ENCODE measurements around the gene LCN12. TPM values are rescaled to one million over a fixed set of nuclear protein-coding genes. Genes with fewer than 3 reads are reported as not detected.

Gene LCN12
- polyA plus RNA-seq: not detected

GRCh38 chr9:136951541-136952320, at the start of gene LCN12:
TSS of gene LCN12 (plus strand) at chr9:136952273. CDS start at chr9:136952328, 55 bp downstream.
- peak within 1 kb of the TSS in 3 of 6 donors; percentile 55 to 85 (median 72) for H3K27ac Mint-ChIP-seq
- peaks cover 0 to 4% (median 2%) of the 10 kb centered on the region in 3 donors for H3K27me3 Mint-ChIP-seq (ENCODE audit: low read depth in 3 of 3)
- DNase-seq: no peak
- peaks cover 5 to 7% (median 6%) of the 10 kb centered on the region in 3 donors for H3K36me3 Mint-ChIP-seq
- peaks cover 0 to 4% (median 0%) of the 10 kb centered on the region in 6 donors for H3K9me3 Mint-ChIP-seq
- peaks cover 14 to 36% of the 10 kb centered on the region in 2 donors for H3K4me1 Mint-ChIP-seq
- peak within 1 kb of the TSS in 2 of 5 donors; percentile 40 to 59 for H3K4me3 Mint-ChIP-seq

- Mint-ChIP-seq H3K36me3 (peaks cover 3 to 13% (median 4%) of the 10 kb centered on the region in 3 donors), H3K4me3 (peak overlapping the region in 4 of 5 donors; percentile 7 to 32 (median 10)), H3K9me3 (no peaks in the 10 kb centered on the region), H3K27me3 (ENCODE audit: low read depth in 3 of 3) (no peaks in the 10 kb centered on the region), H3K4me1 (peaks cover 27 to 28% of the 10 kb centered on the region in 2 donors), H3K27ac (peak overlapping the region; percentile 58 to 93 (median 84))
- peak in 2 of 3 donors; percentile 30 to 33 for DNase-seq
Observed at GRCh38 chr9:136903041-136903554, 49.0 kb upstream of the LCN12 start.

GRCh38 chr9:136906266-136906665, 45.8 kb upstream of the LCN12 start:
- DNase-seq: no peak
- Mint-ChIP-seq H3K36me3 (peaks cover 0 to 14% (median 4%) of the 10 kb centered on the region in 3 donors), H3K27ac (peak overlapping the region in 1 of 6 donors; percentile 32), H3K4me3 (no peak overlapping the region), H3K4me1 (peaks cover 24 to 28% of the 10 kb centered on the region in 2 donors), H3K27me3 (ENCODE audit: low read depth in 3 of 3) (peaks cover 0 to 2% (median 0%) of the 10 kb centered on the region in 3 donors), H3K9me3 (no peaks in the 10 kb centered on the region)

GRCh38 chr9:136907011-136907914, 44.8 kb upstream of the LCN12 start:
- peak overlapping the region in 1 of 6 donors; percentile 70 for H3K27ac Mint-ChIP-seq
- DNase-seq: no peak
- peaks cover 0 to 2% (median 0%) of the 10 kb centered on the region in 3 donors for H3K27me3 Mint-ChIP-seq (ENCODE audit: low read depth in 3 of 3)
- no peak overlapping the region for H3K4me3 Mint-ChIP-seq
- H3K9me3 Mint-ChIP-seq: no peaks in the 10 kb centered on the region
- H3K4me1 Mint-ChIP-seq: peaks cover 14 to 18% of the 10 kb centered on the region in 2 donors
- H3K36me3 Mint-ChIP-seq: peaks cover 0 to 11% (median 4%) of the 10 kb centered on the region in 3 donors

- H3K4me3 Mint-ChIP-seq: no peak overlapping the region
- no peaks in the 10 kb centered on the region for H3K9me3 Mint-ChIP-seq
- peaks cover 0 to 2% of the 10 kb centered on the region in 2 donors for H3K4me1 Mint-ChIP-seq
- H3K27ac Mint-ChIP-seq: peak overlapping the region in 2 of 6 donors; percentile 9 to 44
- no peak for DNase-seq
- H3K27me3 Mint-ChIP-seq (ENCODE audit: low read depth in 3 of 3): peaks cover 0 to 2% (median 0%) of the 10 kb centered on the region in 3 donors
- H3K36me3 Mint-ChIP-seq: peaks cover 2 to 16% (median 7%) of the 10 kb centered on the region in 3 donors
Observed at GRCh38 chr9:136910197-136910900, 41.7 kb upstream of the LCN12 start.

- H3K27me3 Mint-ChIP-seq (ENCODE audit: low read depth in 3 of 3): peaks cover 0 to 2% (median 0%) of the 10 kb centered on the region in 3 donors
- DNase-seq: no peak
- H3K36me3 Mint-ChIP-seq: peaks cover 2 to 19% (median 10%) of the 10 kb centered on the region in 3 donors
- H3K27ac Mint-ChIP-seq: peak overlapping the region in 1 of 6 donors; percentile 44
- H3K4me1 Mint-ChIP-seq: peaks cover 0 to 2% of the 10 kb centered on the region in 2 donors
- H3K9me3 Mint-ChIP-seq: no peaks in the 10 kb centered on the region
- no peak overlapping the region for H3K4me3 Mint-ChIP-seq
Observed at GRCh38 chr9:136910901-136911245, 41.2 kb upstream of the LCN12 start.

- no peak overlapping the region for H3K27ac Mint-ChIP-seq
- peaks cover 0 to 5% of the 10 kb centered on the region in 2 donors for H3K4me1 Mint-ChIP-seq
- DNase-seq: no peak
- H3K27me3 Mint-ChIP-seq (ENCODE audit: low read depth in 3 of 3): peaks cover 0 to 2% (median 0%) of the 10 kb centered on the region in 3 donors
- H3K4me3 Mint-ChIP-seq: no peak overlapping the region
- peaks cover 7 to 32% (median 17%) of the 10 kb centered on the region in 3 donors for H3K36me3 Mint-ChIP-seq
- no peaks in the 10 kb centered on the region for H3K9me3 Mint-ChIP-seq
Observed at GRCh38 chr9:136913701-136914438, 38.2 kb upstream of the LCN12 start.

- Mint-ChIP-seq H3K27ac (peak overlapping the region in 2 of 6 donors; percentile 37 to 56), H3K36me3 (peaks cover 7 to 26% (median 13%) of the 10 kb centered on the region in 3 donors), H3K9me3 (no peaks in the 10 kb centered on the region), H3K4me1 (peaks cover 0 to 3% of the 10 kb centered on the region in 2 donors), H3K27me3 (ENCODE audit: low read depth in 3 of 3) (no peaks in the 10 kb centered on the region), H3K4me3 (no peak overlapping the region)
- DNase-seq: no peak
Observed at GRCh38 chr9:136915632-136916329, 36.3 kb upstream of the LCN12 start.

- DNase-seq: no peak
- Mint-ChIP-seq H3K4me1 (peaks cover 0 to 3% of the 10 kb centered on the region in 2 donors), H3K36me3 (peaks cover 7 to 25% (median 13%) of the 10 kb centered on the region in 3 donors), H3K27ac (no peak overlapping the region), H3K4me3 (no peak overlapping the region), H3K9me3 (no peaks in the 10 kb centered on the region), H3K27me3 (ENCODE audit: low read depth in 3 of 3) (no peaks in the 10 kb centered on the region)
Observed at GRCh38 chr9:136916330-136917184, 35.5 kb upstream of the LCN12 start.

- Mint-ChIP-seq H3K4me1 (peaks cover 0 to 3% of the 10 kb centered on the region in 2 donors), H3K27ac (peak overlapping the region in 1 of 6 donors; percentile 61), H3K9me3 (no peaks in the 10 kb centered on the region), H3K36me3 (peaks cover 7 to 27% (median 13%) of the 10 kb centered on the region in 3 donors), H3K4me3 (no peak overlapping the region), H3K27me3 (ENCODE audit: low read depth in 3 of 3) (no peaks in the 10 kb centered on the region)
- DNase-seq: no peak
Observed at GRCh38 chr9:136917902-136918301, 34.2 kb upstream of the LCN12 start.

- H3K36me3 Mint-ChIP-seq: peaks cover 7 to 29% (median 9%) of the 10 kb centered on the region in 3 donors
Observed at GRCh38 chr9:136920069-136920468, 32.0 kb upstream of the LCN12 start.

More at GRCh38 chr9:136920069-136920468, 32.0 kb upstream of the LCN12 start:
- Mint-ChIP-seq H3K4me3 (no peak overlapping the region), H3K4me1 (peaks cover 0 to 3% of the 10 kb centered on the region in 2 donors), H3K9me3 (no peaks in the 10 kb centered on the region), H3K27ac (peak overlapping the region in 1 of 6 donors; percentile 3), H3K27me3 (ENCODE audit: low read depth in 3 of 3) (no peaks in the 10 kb centered on the region)
- DNase-seq: no peak

Measured in immature natural killer cell (primary cell).